Embryonic facial prominence (tissue), 1 donor: Measurements from ENCODE around the gene TAS1R3.

Experiments used
- DNase-seq: peaks from one replicate; pipeline ENCODE4 v3.0.0-alpha.2; 2016; ENCODE audit errors: extremely low spot score

The TAS1R3 gene

DNA sequence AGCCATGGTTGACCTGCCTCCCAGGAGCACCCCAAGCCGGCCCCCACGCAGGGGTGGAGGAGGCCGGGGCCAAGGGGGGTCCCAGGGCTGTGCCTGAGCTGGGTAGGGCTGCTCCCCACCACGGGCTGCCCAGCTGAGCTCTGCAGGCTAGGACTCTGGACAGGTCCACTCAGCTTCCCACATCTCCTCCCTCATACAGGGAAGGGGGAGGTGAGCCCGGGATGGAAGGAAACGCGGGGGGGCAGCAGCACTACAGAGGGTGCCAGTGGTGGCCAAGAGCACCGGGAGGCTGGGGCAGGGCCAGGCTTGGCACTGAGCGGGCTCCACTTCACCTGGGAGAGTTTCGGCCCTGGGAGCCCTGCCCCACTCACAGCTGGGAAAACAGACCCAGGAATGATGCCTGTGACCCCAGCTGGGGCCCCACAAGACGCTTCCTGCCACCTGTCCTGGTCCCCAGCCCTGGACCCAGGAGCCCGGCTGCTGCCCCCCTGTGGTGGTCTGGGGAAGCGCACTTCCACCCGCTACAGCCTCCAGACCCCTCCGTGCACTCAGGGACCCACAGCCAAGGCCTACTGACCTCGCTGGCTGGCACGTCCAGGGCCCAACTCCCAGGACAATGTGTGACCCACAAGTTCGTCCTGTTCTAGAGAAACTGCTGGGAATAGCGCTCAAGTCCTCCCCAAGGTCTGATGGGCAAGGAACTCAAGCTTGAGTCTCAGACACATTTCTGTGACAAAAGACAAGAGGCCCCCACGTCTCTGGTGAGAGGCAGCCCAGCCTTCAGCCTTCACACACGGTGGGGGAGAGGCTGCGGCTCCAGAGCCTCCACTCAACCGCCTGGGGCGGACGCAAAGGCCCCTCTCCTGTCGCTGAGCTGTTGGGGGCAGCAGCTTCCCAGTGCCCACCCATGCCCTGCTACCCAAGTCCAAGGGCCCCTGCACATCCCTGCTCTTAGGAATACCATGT is 40.9 kb downstream of the TAS1R3 start:
- no peak for DNase-seq

GRCh38 chr1:1373051-1373814 is 42.2 kb downstream of the TAS1R3 start:
- DNase-seq = no peak

- DNase-seq = no peak
Measured at GRCh38 chr1:1373815-1374588, 42.9 kb downstream of the TAS1R3 start.

- no peak for DNase-seq
Measured at GRCh38 chr1:1374589-1374928, 43.5 kb downstream of the TAS1R3 start.

- DNase-seq = peak; percentile 98
Measured at GRCh38 chr1:1374929-1375662, 44.0 kb downstream of the TAS1R3 start, which contains the start of gene AURKAIP1. Gene AURKAIP1, minus strand, starts transcription at chr1:1375207. Its CDS starts 451 bp downstream, at chr1:1374756.

DNA sequence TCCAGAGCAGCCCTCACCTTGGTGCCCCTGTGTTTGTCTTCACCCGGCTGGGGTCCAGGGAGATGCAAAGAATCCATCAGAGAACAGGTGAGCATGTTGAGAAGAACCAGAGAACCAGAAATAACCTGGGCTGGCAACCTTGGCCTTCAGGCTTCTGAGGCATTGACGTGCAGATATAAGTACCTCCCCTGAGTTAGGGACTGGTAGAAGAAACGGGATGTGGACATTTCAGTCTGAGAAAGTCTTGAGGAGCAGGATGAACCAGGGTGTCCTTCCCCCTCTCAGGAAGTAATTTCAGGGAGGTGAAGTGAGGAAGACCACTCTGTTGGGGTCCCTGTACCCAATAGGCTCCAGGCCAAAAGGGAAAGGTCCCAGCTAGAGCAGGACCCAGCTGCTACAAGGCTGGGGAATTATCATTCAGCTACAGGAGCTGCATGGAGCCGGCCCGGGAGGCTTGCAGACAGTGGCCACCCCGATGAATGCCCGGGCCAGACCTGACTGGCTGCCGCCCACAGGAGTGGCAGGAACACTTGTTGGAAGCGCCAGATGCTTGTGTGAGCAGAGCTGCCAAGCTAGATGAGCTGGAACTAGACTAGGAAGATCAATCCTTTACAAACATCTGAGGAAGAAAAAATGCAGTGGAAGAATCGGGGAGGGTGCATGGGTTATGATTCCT is 45.6 kb downstream of the TAS1R3 start:
- DNase-seq = no peak

DNA sequence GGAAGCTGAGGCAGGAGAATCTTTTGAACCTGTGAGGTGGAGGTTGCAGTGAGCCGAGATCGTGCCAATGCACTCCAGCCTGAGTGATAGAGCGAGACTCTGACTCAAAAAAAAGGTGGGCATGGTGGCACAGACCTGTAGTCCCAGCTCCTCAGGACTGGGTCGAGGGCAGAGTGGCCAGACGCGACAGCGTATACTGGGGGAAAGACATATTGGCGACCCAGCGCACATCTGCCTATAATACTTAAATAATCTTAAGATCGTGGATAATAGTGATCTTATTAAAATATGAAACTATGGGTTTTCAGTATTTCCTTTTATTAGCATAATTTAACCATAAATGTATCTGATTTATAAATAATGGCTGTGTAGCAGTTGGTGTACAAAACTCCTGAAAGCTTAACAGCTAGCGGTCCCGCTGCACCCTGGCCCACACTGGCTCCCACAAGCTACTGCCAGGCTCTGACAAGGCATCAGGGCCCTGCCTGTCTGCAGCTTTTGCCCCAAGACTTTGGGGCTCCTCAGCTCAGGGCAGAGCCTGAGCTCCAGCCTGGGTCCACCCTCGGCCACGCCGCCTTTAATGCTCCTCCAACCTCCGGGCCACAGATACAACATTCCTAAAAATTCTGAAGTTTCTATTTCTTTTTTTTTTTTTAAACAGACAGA is 46.6 kb downstream of the TAS1R3 start:
- DNase-seq = no peak

GRCh38 chr1:1380860-1381259 is 49.8 kb downstream of the TAS1R3 start:
- no peak for DNase-seq

GRCh38 chr1:1381294-1381693 is 50.2 kb downstream of the TAS1R3 start:
- DNase-seq = no peak
